Measurements from ENCODE around the gene NANOS1.
"Not testable (repeated sequence)": the region's sequence is repeated elsewhere in the genome, so short reads cannot be mapped to it uniquely, and the experiment has no call there.

The NANOS1 gene

GRCh38 chr10:119020627-119020946 is 8.9 kb upstream of the NANOS1 start:
- no peak for DNase-seq

- DNase-seq = no peak
Measured at GRCh38 chr10:119022846-119023552, 6.5 kb upstream of the NANOS1 start.

GRCh38 chr10:119023553-119023868 is 6.0 kb upstream of the NANOS1 start:
- DNase-seq = no peak

- DNase-seq = no peak
Measured at GRCh38 chr10:119024882-119025281, 4.6 kb upstream of the NANOS1 start.

- DNase-seq = no peak
Measured at GRCh38 chr10:119025336-119025735, 4.2 kb upstream of the NANOS1 start.

- DNase-seq = no peak
Measured at GRCh38 chr10:119025776-119026175, 3.7 kb upstream of the NANOS1 start.

GRCh38 chr10:119026301-119027110 is 3.0 kb upstream of the NANOS1 start:
- no peak for DNase-seq

- DNase-seq = not testable (repeated sequence)
Measured at GRCh38 chr10:119028445-119028899, 1.0 kb upstream of the NANOS1 start.

- DNase-seq = peak; percentile 19
Measured at GRCh38 chr10:119028900-119029612, 458 bp upstream of the NANOS1 start.

GRCh38 chr10:119030421-119031250 is 1.1 kb downstream of the NANOS1 start:
- peak; percentile 3 for DNase-seq

GRCh38 chr10:119031496-119032059 is 2.1 kb downstream of the NANOS1 start:
- no peak for DNase-seq

GRCh38 chr10:119039161-119039560 is 9.6 kb downstream of the NANOS1 start:
- no peak for DNase-seq

GRCh38 chr10:119041326-119041725 is 11.8 kb downstream of the NANOS1 start:
- no peak for DNase-seq

GRCh38 chr10:119042169-119042568 is 12.7 kb downstream of the NANOS1 start:
- no peak for DNase-seq

GRCh38 chr10:119045561-119045960 is 16.0 kb downstream of the NANOS1 start:
- DNase-seq = no peak

- no peak for DNase-seq
Measured at GRCh38 chr10:119049361-119049760, 19.8 kb downstream of the NANOS1 start.

GRCh38 chr10:119049777-119050176 is 20.3 kb downstream of the NANOS1 start:
- no peak for DNase-seq

GRCh38 chr10:119051775-119052174 is 22.3 kb downstream of the NANOS1 start:
- no peak for DNase-seq

- DNase-seq = no peak
Measured at GRCh38 chr10:119055472-119055871, 26.0 kb downstream of the NANOS1 start.

- DNase-seq = no peak
Measured at GRCh38 chr10:119058010-119058409, 28.5 kb downstream of the NANOS1 start.

GRCh38 chr10:119059557-119059956 is 30.0 kb downstream of the NANOS1 start:
- DNase-seq = no peak

GRCh38 chr10:119060107-119060506 is 30.6 kb downstream of the NANOS1 start:
- DNase-seq = no peak

GRCh38 chr10:119061352-119061751 is 31.8 kb downstream of the NANOS1 start:
- DNase-seq = no peak

All from NCI-H1694 treated with DMSO at 0.1 percent for 48 hours (cell line).